H1 (cell line): Measurements from ENCODE around the gene NAA40. TPM values are rescaled to one million over a fixed set of nuclear protein-coding genes. Genes with fewer than 3 reads are reported as not detected.
A peak's percentile ranks its signal among the peaks of the same experiment; 100 is the strongest.

ENCODE experiments used
- BACH1 ChIP-seq: IDR thresholded peaks from 2 replicates; pipeline ENCODE4 v1.6.1; 2012; ENCODE audit warnings: low read length, improper control_type of control experiment
- BCL11A ChIP-seq, 2 experiments: IDR thresholded peaks; one replicate each; pipeline ENCODE4 v1.6.1; 2011; ENCODE audit warnings: low read depth in 2 of 2, low read length in 2 of 2, mild to moderate bottlenecking in 2 of 2
- CHD1 ChIP-seq: IDR thresholded peaks from 2 replicates; pipeline ENCODE4 v1.6.1; 2012; ENCODE audit warnings: low read depth, low read length, improper control_type of control experiment
- CTBP2 ChIP-seq: IDR thresholded peaks from 2 replicates; pipeline ENCODE4 v1.7.0; 2011; ENCODE audit warnings: borderline replicate concordance, mild to moderate bottlenecking, moderate library complexity, mixed read lengths, low read length; ENCODE audit not compliant: insufficient read depth, insufficient read length
- E2F6 ChIP-seq: IDR thresholded peaks from 2 replicates; pipeline ENCODE4 v1.6.1; 2012; ENCODE audit warnings: inconsistent platforms
- EGR1 ChIP-seq: IDR thresholded peaks from 2 replicates; pipeline ENCODE4 v1.6.1; 2011; ENCODE audit warnings: low read depth, low read length, borderline replicate concordance
- KDM4A ChIP-seq: IDR thresholded peaks from one replicate; pipeline ENCODE4 v1.7.1; 2012; ENCODE audit warnings: low read depth, mild to moderate bottlenecking, moderate library complexity, low read length, inconsistent platforms; ENCODE audit not compliant: severe bottlenecking
- KDM5A ChIP-seq: fragments of 200-600 bp; IDR thresholded peaks from 2 replicates; pipeline ENCODE4 v1.7.1; 2012; ENCODE audit warnings: mild to moderate bottlenecking, low read length, inconsistent platforms, mixed read lengths
- POLR2A ChIP-seq, 2 experiments: IDR thresholded peaks; 1 replicate in 1 of 2; 2 replicates in 1 of 2; pipeline ENCODE4 v1.6.1; 2011; ENCODE audit warnings: low read depth in 2 of 2, low read length in 2 of 2, mild to moderate bottlenecking in 2 of 2; ENCODE audit errors: control extremely low read depth in 1 of 2
- POLR2AphosphoS5 ChIP-seq: IDR thresholded peaks from 2 replicates; pipeline ENCODE4 v1.6.1; 2011; ENCODE audit warnings: low read depth, low read length
- POU5F1 ChIP-seq: IDR thresholded peaks from 2 replicates; pipeline ENCODE4 v1.6.1; 2011; ENCODE audit warnings: low read depth, mild to moderate bottlenecking, low read length, moderate library complexity
- RBBP5 ChIP-seq: IDR thresholded peaks from 2 replicates; pipeline ENCODE4 v1.7.1; 2012; ENCODE audit warnings: low read depth, mild to moderate bottlenecking, inconsistent platforms, low read length, moderate library complexity, borderline replicate concordance
- RNF2 ChIP-seq: fragments of 200-900, 300-1000 bp; sonication (generic); IDR thresholded peaks from 2 replicates; pipeline ENCODE4 v1.7.1; 2016; ENCODE audit warnings: borderline replicate concordance, low read depth, mild to moderate bottlenecking, antibody characterized with exemption, low read length; ENCODE audit not compliant: poor library complexity, severe bottlenecking; ENCODE audit errors: missing control alignments
- SAP30 ChIP-seq: fragments of 300-600 bp; sonication (generic); IDR thresholded peaks from 2 replicates; pipeline ENCODE4 v1.7.1; 2012; ENCODE audit warnings: low read length, moderate library complexity, mild to moderate bottlenecking, inconsistent platforms; ENCODE audit not compliant: insufficient read depth, insufficient replicate concordance
- SIX5 ChIP-seq: IDR thresholded peaks from 2 replicates; pipeline ENCODE4 v1.6.1; 2011; ENCODE audit warnings: mild to moderate bottlenecking, low read depth, low read length
- SP2 ChIP-seq: IDR thresholded peaks from 2 replicates; pipeline ENCODE4 v1.6.1; 2012; ENCODE audit warnings: mild to moderate bottlenecking, low read length, inconsistent platforms
- SP4 ChIP-seq: IDR thresholded peaks from 2 replicates; pipeline ENCODE4 v1.6.1; 2012; ENCODE audit warnings: low read length, inconsistent platforms
- SRF ChIP-seq: IDR thresholded peaks from 2 replicates; pipeline ENCODE4 v1.6.1; 2011; ENCODE audit warnings: mild to moderate bottlenecking, low read depth, low read length, moderate library complexity
- TAF1 ChIP-seq: IDR thresholded peaks from 2 replicates; pipeline ENCODE4 v1.6.1; 2011; ENCODE audit warnings: mild to moderate bottlenecking, low read depth, low read length
- TAF7 ChIP-seq: optimal IDR thresholded peaks from 2 replicates; pipeline ENCODE3; 2011; ENCODE audit warnings: low read depth, mild to moderate bottlenecking, inconsistent platforms, low read length, moderate library complexity, borderline replicate concordance
- YY1 ChIP-seq: IDR thresholded peaks from 2 replicates; pipeline ENCODE4 v1.6.1; 2011; ENCODE audit warnings: low read depth, mild to moderate bottlenecking, low read length
- ZNF274 ChIP-seq: IDR thresholded peaks from 2 replicates; pipeline ENCODE4 v1.7.0; 2012; ENCODE audit warnings: low read length, borderline replicate concordance; ENCODE audit errors: extremely low read depth
- polyA plus RNA-seq, 7 experiments: library from polyadenylated mRNA; depleted of rRNA in 3 of 7; stranded (reverse) in 5 of 7; unstranded in 2 of 7; fragments of >200 nt in 5 of 7; fragments of 200-250 nt in 2 of 7; gene quantifications; 1 replicate in 5 of 7; 2 replicates in 1 of 7; 4 replicates in 1 of 7; pipeline versions ENCODE4 v1.2.1 to v1.2.3, GENCODE V29; 2011 to 2013; ENCODE audit warnings: missing spikeins in 2 of 7, mixed read lengths in 2 of 7
- total RNA-seq: library from RNA; stranded (reverse); fragmentation: NEBNext Ultra II Directional; extraction: Animal tissue kit (Norgen Biotek cat#: 25700); gene quantifications from 2 replicates; pipeline ENCODE4 v1.2.1, GENCODE V29; 2021
- TF ChIP-seq, protein P1 (sequence below): IDR thresholded peaks from 2 replicates; pipeline ENCODE4 v1.6.1; 2012; ENCODE audit warnings: inconsistent platforms

The NAA40 gene
- total and polyA plus RNA-seq, 2 of the 8 experiments (the other 6 are each of a cell fraction or from before 2014, with no cell fraction given) = 20.0 to 31.1 TPM

DNA sequence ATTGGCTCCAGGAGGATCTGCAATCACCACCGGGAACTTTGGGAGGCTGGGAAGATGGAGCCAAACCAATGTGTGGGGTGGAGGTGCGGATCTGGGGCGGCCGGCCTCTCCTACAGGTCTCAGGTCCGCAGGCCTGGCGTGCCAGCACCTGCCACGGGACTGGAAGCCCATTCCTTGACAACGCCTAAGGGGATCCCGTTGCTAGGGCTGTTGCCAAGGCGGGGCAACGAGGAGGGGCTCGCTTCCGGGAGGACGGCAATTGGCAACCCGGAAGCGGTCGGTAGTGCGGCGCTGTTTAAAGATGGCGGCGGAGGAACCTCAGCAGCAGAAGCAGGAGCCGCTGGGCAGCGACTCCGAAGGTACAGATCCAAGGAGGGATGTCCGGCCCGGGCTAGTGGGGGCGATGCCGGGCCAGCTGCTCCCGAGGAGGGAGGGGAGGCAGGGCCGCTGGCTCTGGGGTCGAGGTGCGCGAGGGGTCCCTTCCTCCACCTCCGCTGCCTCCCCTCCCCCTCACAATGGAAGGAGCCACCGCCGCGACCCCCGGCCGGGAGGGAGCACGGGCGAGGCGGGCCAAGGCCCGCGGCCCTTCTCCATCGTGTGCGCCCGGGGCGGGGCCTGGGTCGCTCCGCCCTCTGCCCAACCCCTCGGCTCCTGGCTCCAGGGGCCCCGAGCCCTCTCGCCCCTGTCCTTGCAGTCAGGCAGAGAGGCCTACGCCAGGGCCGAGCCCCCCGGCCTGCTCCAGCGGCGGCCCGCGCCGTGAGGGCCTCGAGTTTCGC lies 47.5 kb downstream of the NAA40 start, which contains the start of gene OTUB1 (continued):
- TF ChIP-seq, protein P1, sequence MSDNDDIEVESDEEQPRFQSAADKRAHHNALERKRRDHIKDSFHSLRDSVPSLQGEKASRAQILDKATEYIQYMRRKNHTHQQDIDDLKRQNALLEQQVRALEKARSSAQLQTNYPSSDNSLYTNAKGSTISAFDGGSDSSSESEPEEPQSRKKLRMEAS = peak; percentile 72; the same call in 1 of the 2 replicates
- TF ChIP-seq SAP30 (peak; percentile 53), CHD1 (peak; percentile 45; the same call in 1 of the 2 replicates), SRF (0 out of 2 replicates have a peak, but pooled peaks have one; percentile 14), ZNF274 (no peak), CTBP2 (no peak), EGR1 (peak; percentile 52; the same call in 1 of the 2 replicates), POLR2A (IDR thresholded peaks at IDR 0.05; ENCODE audit: control extremely low read depth in 1 of 2, low read depth in 2 of 2, low read length in 2 of 2) (peak; percentile 94 to 97), KDM4A (peak; percentile 32), POU5F1 (no peak), SIX5 (no peak), RBBP5 (0 out of 2 replicates have a peak, but pooled peaks have one; percentile 69), SP2 (no peak), YY1 (peak; percentile 96), SP4 (0 out of 2 replicates have a peak, but pooled peaks have one; percentile 36), BCL11A (IDR thresholded peaks at IDR 0.05; ENCODE audit: low read depth in 2 of 2, low read length in 2 of 2) (no peak), BACH1 (no peak), POLR2AphosphoS5 (peak; percentile 77), TAF7 (peak; percentile 81), RNF2 (no peak), KDM5A (peak; percentile 89), E2F6 (0 out of 2 replicates have a peak, but pooled peaks have one; percentile 17), TAF1 (peak; percentile 97)
